IMR-90 (cell line): ENCODE measurements around the gene ADAP1.

Source experiments
- BHLHE40 ChIP-seq: fragments of 150-350 bp; IDR thresholded peaks from 2 replicates; pipeline ENCODE4 v1.6.1; 2016; ENCODE audit warnings: mild to moderate bottlenecking, low read depth, low read length
- CEBPB ChIP-seq: IDR thresholded peaks from 2 replicates; pipeline ENCODE4 v1.6.1; 2012; ENCODE audit warnings: low read depth, low read length, improper control_type of control experiment
- CTCF ChIP-seq: conservative IDR thresholded peaks from 2 replicates; pipeline ENCODE4 v1.5.1; 2012; ENCODE audit warnings: mild to moderate bottlenecking, low read depth, low read length, improper control_type of control experiment
- ELK1 ChIP-seq: fragments of 150-350 bp; IDR thresholded peaks from 2 replicates; pipeline ENCODE4 v1.6.1; 2016; ENCODE audit warnings: low read depth, mild to moderate bottlenecking, low read length, moderate library complexity, borderline replicate concordance
- MAFK ChIP-seq: IDR thresholded peaks from 2 replicates; pipeline ENCODE4 v1.6.1; 2012; ENCODE audit warnings: low read depth, low read length, improper control_type of control experiment
- MXI1 ChIP-seq: IDR thresholded peaks from 2 replicates; pipeline ENCODE4 v1.6.1; 2012; ENCODE audit warnings: low read depth, mild to moderate bottlenecking, low read length, moderate library complexity, borderline replicate concordance
- NFE2L2 ChIP-seq: fragments of 150-350 bp; IDR thresholded peaks from 2 replicates; pipeline ENCODE4 v1.6.1; 2016; ENCODE audit warnings: low read depth, mild to moderate bottlenecking, low read length
- POLR2A ChIP-seq: IDR thresholded peaks from 2 replicates; pipeline ENCODE4 v1.6.1; 2012; ENCODE audit warnings: mild to moderate bottlenecking, low read depth, low read length
- RAD21 ChIP-seq: IDR thresholded peaks from 2 replicates; pipeline ENCODE4 v1.6.1; 2012; ENCODE audit warnings: low read length, improper control_type of control experiment
- RCOR1 ChIP-seq: IDR thresholded peaks from 2 replicates; pipeline ENCODE4 v1.6.1; 2012; ENCODE audit warnings: mild to moderate bottlenecking, low read length, improper control_type of control experiment; ENCODE audit not compliant: insufficient replicate concordance
- SMC3 ChIP-seq: fragments of 150-350 bp; IDR thresholded peaks from 2 replicates; pipeline ENCODE4 v1.6.1; 2016; ENCODE audit warnings: low read depth, mild to moderate bottlenecking, antibody characterized with exemption, low read length, moderate library complexity
- USF2 ChIP-seq: fragments of 150-350 bp; IDR thresholded peaks from 2 replicates; pipeline ENCODE4 v1.6.1; 2017; ENCODE audit warnings: mild to moderate bottlenecking, antibody characterized with exemption, low read length, low read depth

GRCh38 chr7:897771-898376 lies 56.6 kb downstream of the ADAP1 start:
- no peak for TF ChIP-seq SMC3
- no peak for TF ChIP-seq POLR2A
- no peak for TF ChIP-seq CTCF
- no peak for TF ChIP-seq MXI1
- no peak for TF ChIP-seq MAFK
- no peak for TF ChIP-seq CEBPB
- no peak for TF ChIP-seq BHLHE40
- TF ChIP-seq USF2 = 0 out of 2 replicates have a peak, but pooled peaks have one; percentile 21
- TF ChIP-seq ELK1 = no peak
- TF ChIP-seq RAD21 = no peak
- no peak for TF ChIP-seq NFE2L2
- TF ChIP-seq RCOR1 = no peak
